CD14-positive monocyte (primary cell): ENCODE results near the gene SCN5A. TPM values are rescaled to one million over a fixed set of nuclear protein-coding genes. Genes with fewer than 3 reads are reported as not detected.

ENCODE experiments used
- DNase-seq, 3 donors: peaks; one replicate each; pipeline ENCODE4 v3.0.0-alpha.2; 2011 to 2022
- H2AFZ ChIP-seq: 2 replicates; pipeline ENCODE4 v1.6.0; 2012; ENCODE audit warnings: mild to moderate bottlenecking, low read depth, low read length, inconsistent platforms; ENCODE audit not compliant: insufficient read depth, poor library complexity, severe bottlenecking
- H3K27ac ChIP-seq, 2 donors: 1 replicate in 1 of 2; 2 replicates in 1 of 2; pipeline ENCODE4 v1.5.1; 2012 to 2013; ENCODE audit warnings: low read length in 2 of 2, control low read depth in 1 of 2, inconsistent platforms in 1 of 2, low read depth in 1 of 2, mild to moderate bottlenecking in 1 of 2
- H3K27me3 ChIP-seq, 2 donors: one replicate each; pipeline versions ENCODE4 v1.6.0 to v1.6.1; 2011 to 2013; ENCODE audit warnings: low read length in 2 of 2; ENCODE audit not compliant: control insufficient read depth in 2 of 2, insufficient read depth in 2 of 2
- H3K36me3 ChIP-seq, 2 donors: replicated peaks in 1 of 2; 1 replicate in 1 of 2; 2 replicates in 1 of 2; pipeline versions ENCODE4 v1.5.1 to v1.6.1; 2012 to 2013; ENCODE audit warnings: low read length in 2 of 2, control low read depth in 1 of 2, inconsistent platforms in 1 of 2, mild to moderate bottlenecking in 1 of 2; ENCODE audit not compliant: insufficient read depth in 2 of 2, control insufficient read depth in 1 of 2
- H3K4me1 ChIP-seq, 2 donors: 1 replicate in 1 of 2; 2 replicates in 1 of 2; pipeline versions ENCODE4 v1.5.1 to v1.6.1; 2012 to 2013; ENCODE audit warnings: low read length in 2 of 2, control low read depth in 1 of 2, inconsistent platforms in 1 of 2, mild to moderate bottlenecking in 1 of 2, moderate library complexity in 1 of 2; ENCODE audit not compliant: insufficient read depth in 2 of 2, control insufficient read depth in 1 of 2
- H3K4me2 ChIP-seq: replicated peaks from 2 replicates; pipeline ENCODE3; 2012; ENCODE audit warnings: low read length, moderate library complexity, mild to moderate bottlenecking; ENCODE audit not compliant: poor library complexity, severe bottlenecking; ENCODE audit errors: extremely low read depth
- H3K4me3 ChIP-seq, 3 experiments: fragments of 200-600 bp in 1 of 3; sonication (generic) in 1 of 3; replicated peaks in 1 of 3; 1 replicate in 2 of 3; 2 replicates in 1 of 3; pipeline ENCODE4 v1.5.1; 2011 to 2013; ENCODE audit warnings: low read length in 3 of 3, mild to moderate bottlenecking in 3 of 3, control low read depth in 2 of 3, low read depth in 2 of 3, inconsistent platforms in 1 of 3, moderate library complexity in 1 of 3
- H3K79me2 ChIP-seq: 2 replicates; pipeline ENCODE4 v1.6.0; 2012; ENCODE audit warnings: mild to moderate bottlenecking, control low read depth, inconsistent platforms, low read length, moderate library complexity; ENCODE audit not compliant: insufficient read depth
- H3K9ac ChIP-seq: 2 replicates; pipeline ENCODE4 v1.6.0; 2017; ENCODE audit warnings: low read length, mild to moderate bottlenecking; ENCODE audit not compliant: insufficient read depth, poor library complexity, severe bottlenecking
- H3K9me3 ChIP-seq, 2 donors: replicated peaks in 1 of 2; 1 replicate in 1 of 2; 2 replicates in 1 of 2; pipeline versions ENCODE4 v1.5.1 to v1.6.1; 2012 to 2013; ENCODE audit warnings: low read length in 2 of 2, control low read depth in 1 of 2; ENCODE audit not compliant: control insufficient read depth in 1 of 2, insufficient read depth in 1 of 2
- H4K20me1 ChIP-seq: 2 replicates; pipeline ENCODE4 v1.6.0; 2012; ENCODE audit warnings: mild to moderate bottlenecking, low read length, control low read depth, moderate library complexity; ENCODE audit not compliant: insufficient read depth
- H3K27ac Mint-ChIP-seq, 7 donors: one replicate each; pipeline ENCODE4 v1.8.0; 2020; ENCODE audit warnings: mild to moderate bottlenecking in 7 of 7, mixed read lengths in 7 of 7, moderate library complexity in 6 of 7, inconsistent platforms in 2 of 7
- H3K27me3 Mint-ChIP-seq, 3 donors: one replicate each; pipeline ENCODE4 v1.8.0; 2021 to 2022; ENCODE audit warnings: low read depth in 3 of 3, mild to moderate bottlenecking in 3 of 3, mixed read lengths in 3 of 3, moderate library complexity in 3 of 3, inconsistent platforms in 1 of 3
- H3K36me3 Mint-ChIP-seq, 2 donors: one replicate each; pipeline ENCODE4 v1.8.0; 2020; ENCODE audit warnings: mixed read lengths in 2 of 2, inconsistent platforms in 1 of 2, mild to moderate bottlenecking in 1 of 2
- H3K4me1 Mint-ChIP-seq: one replicate; pipeline ENCODE4 v1.8.0; 2020; ENCODE audit warnings: mild to moderate bottlenecking, mixed read lengths
- H3K4me3 Mint-ChIP-seq, 2 donors: one replicate each; pipeline ENCODE4 v1.8.0; 2020; ENCODE audit warnings: mild to moderate bottlenecking in 2 of 2, mixed read lengths in 2 of 2, moderate library complexity in 1 of 2
- H3K9me3 Mint-ChIP-seq, 7 donors: one replicate each; pipeline ENCODE4 v1.8.0; 2020 to 2022; ENCODE audit warnings: mixed read lengths in 7 of 7, mild to moderate bottlenecking in 6 of 7, moderate library complexity in 6 of 7, inconsistent platforms in 2 of 7
- CTCF ChIP-seq: fragments of 200-600 bp; IDR thresholded peaks from one replicate; pipeline ENCODE4 v1.8.0; 2022; ENCODE audit warnings: antibody characterized with exemption, mild to moderate bottlenecking
- WGBS: methylation state at CpG from one replicate; pipeline ENCODE4 v1.1.5; 2013; ENCODE audit warnings: missing lambda C conversion rate; ENCODE audit not compliant: insufficient coverage; 5-methylcytosine and 5-hydroxymethylcytosine counted together
- intact Hi-C, 2 donors: fragments of 100-400 bp; cut with micrococcal nuclease; formaldehyde crosslinking; loops; one replicate each; pipeline versions ENCODE4 v1.15.0 to v1.15.1; 2023
- polyA plus RNA-seq, 3 donors: library from polyadenylated mRNA; depleted of rRNA in 1 of 3; unstranded in 2 of 3; stranded (reverse) in 1 of 3; fragments of 300-500 nt in 2 of 3; fragments of >200 nt in 1 of 3; fragmentation: Illumina TruSeq in 2 of 3; gene quantifications; 1 replicate in 2 of 3; 2 replicates in 1 of 3; pipeline ENCODE4 v1.2.3, GENCODE V29; 2012 to 2021

Gene SCN5A
- polyA plus RNA-seq, 3 donors: not detected

- intact Hi-C loops: no loop called here
- no peak for TF ChIP-seq CTCF
These were observed 4.8 kb downstream of the SCN5A start for GRCh38 chr3:38644662-38645053.

GRCh38 chr3:38644016-38644661, 5.3 kb downstream of the SCN5A start:
- peaks cover 6% of the 10 kb centered on the region for H3K4me1 Mint-ChIP-seq
- Histone ChIP-seq H3K4me1 (peaks cover 5% of the 10 kb centered on the region in 2 donors), H3K9ac (no peak overlapping the region), H3K27me3 (peaks cover 9 to 25% of the 10 kb centered on the region in 2 donors), H2AFZ (no peak overlapping the region), H3K9me3 (peaks cover 0 to 11% of the 10 kb centered on the region in 2 donors), H3K79me2 (no peaks in the 10 kb centered on the region), H3K4me2 (no peak overlapping the region), H3K27ac (no peak overlapping the region), H3K36me3 (no peaks in the 10 kb centered on the region), H3K4me3 (no peak overlapping the region), H4K20me1 (no peaks in the 10 kb centered on the region)
- TF ChIP-seq CTCF: no peak
- H3K9me3 Mint-ChIP-seq: peaks cover 0 to 6% (median 0%) of the 10 kb centered on the region in 7 donors
- intact Hi-C loops: no loop called here
- H3K27me3 Mint-ChIP-seq: peaks cover 0 to 8% (median 4%) of the 10 kb centered on the region in 3 donors
- H3K27ac Mint-ChIP-seq: no peak overlapping the region
- WGBS: 91% methylated on average over 5 of the region's 7 CpGs
- peaks cover 0 to 2% of the 10 kb centered on the region in 2 donors for H3K36me3 Mint-ChIP-seq
- DNase-seq: no peak
- no peak overlapping the region for H3K4me3 Mint-ChIP-seq

More at GRCh38 chr3:38644662-38645053, 4.8 kb downstream of the SCN5A start:
- Histone ChIP-seq H3K9me3 (peaks cover 0 to 11% of the 10 kb centered on the region in 2 donors), H2AFZ (no peak overlapping the region), H3K27ac (no peak overlapping the region), H3K4me3 (no peak overlapping the region), H3K4me1 (peaks cover 7% of the 10 kb centered on the region in 2 donors), H3K36me3 (no peaks in the 10 kb centered on the region), H3K9ac (no peak overlapping the region), H3K4me2 (no peak overlapping the region), H3K27me3 (peaks cover 11 to 27% of the 10 kb centered on the region in 2 donors), H4K20me1 (no peaks in the 10 kb centered on the region), H3K79me2 (no peaks in the 10 kb centered on the region)
- Mint-ChIP-seq H3K4me1 (peaks cover 6% of the 10 kb centered on the region), H3K27ac (no peak overlapping the region), H3K27me3 (peaks cover 0 to 8% (median 2%) of the 10 kb centered on the region in 3 donors), H3K36me3 (peaks cover 0 to 2% of the 10 kb centered on the region in 2 donors), H3K9me3 (peaks cover 0 to 6% (median 0%) of the 10 kb centered on the region in 7 donors), H3K4me3 (no peak overlapping the region)
- DNase-seq: no peak
- WGBS: 100% methylated on average over 2 of the region's 7 CpGs
